ENCODE results near the gene SDS.

GRCh38 chr12:113449839-113450238 lies 46.2 kb upstream of the SDS start:
- TF ChIP-seq EZH2 (IDR thresholded peaks at IDR 0.05; ENCODE audit: low read depth, unreplicated experiment) (no peak), POLR2AphosphoS5 (IDR thresholded peaks at IDR 0.05; ENCODE audit: low read depth) (no peak), REST (IDR thresholded peaks at IDR 0.05; ENCODE audit: unreplicated experiment) (no peak), STAT1 (IDR thresholded peaks at IDR 0.05; ENCODE audit: unreplicated experiment) (no peak), EZH2phosphoT487 (IDR thresholded peaks at IDR 0.05; ENCODE audit: unreplicated experiment) (no peak), ZNF114 (CRISPR knock-in tag; IDR thresholded peaks at IDR 0.05) (no peak), ZNF331 (CRISPR knock-in tag; IDR thresholded peaks at IDR 0.05; ENCODE audit: low read depth) (no peak)
- TF ChIP-seq, protein P1, sequence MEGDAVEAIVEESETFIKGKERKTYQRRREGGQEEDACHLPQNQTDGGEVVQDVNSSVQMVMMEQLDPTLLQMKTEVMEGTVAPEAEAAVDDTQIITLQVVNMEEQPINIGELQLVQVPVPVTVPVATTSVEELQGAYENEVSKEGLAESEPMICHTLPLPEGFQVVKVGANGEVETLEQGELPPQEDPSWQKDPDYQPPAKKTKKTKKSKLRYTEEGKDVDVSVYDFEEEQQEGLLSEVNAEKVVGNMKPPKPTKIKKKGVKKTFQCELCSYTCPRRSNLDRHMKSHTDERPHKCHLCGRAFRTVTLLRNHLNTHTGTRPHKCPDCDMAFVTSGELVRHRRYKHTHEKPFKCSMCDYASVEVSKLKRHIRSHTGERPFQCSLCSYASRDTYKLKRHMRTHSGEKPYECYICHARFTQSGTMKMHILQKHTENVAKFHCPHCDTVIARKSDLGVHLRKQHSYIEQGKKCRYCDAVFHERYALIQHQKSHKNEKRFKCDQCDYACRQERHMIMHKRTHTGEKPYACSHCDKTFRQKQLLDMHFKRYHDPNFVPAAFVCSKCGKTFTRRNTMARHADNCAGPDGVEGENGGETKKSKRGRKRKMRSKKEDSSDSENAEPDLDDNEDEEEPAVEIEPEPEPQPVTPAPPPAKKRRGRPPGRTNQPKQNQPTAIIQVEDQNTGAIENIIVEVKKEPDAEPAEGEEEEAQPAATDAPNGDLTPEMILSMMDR (conservative IDR thresholded peaks at IDR 0.05; ENCODE audit: low read depth in 2 of 2): no peak

Measured in GM23338 (cell line).